BE2C (cell line): ENCODE results near the gene TP53TG5.

ENCODE experiments used
- DNase-seq: peaks from one replicate; pipeline ENCODE4 v3.0.0-alpha.2; 2020
- H3K27me3 ChIP-seq: fragments of 250-450 bp; sonication (Bioruptor Pico); 2 replicates; pipeline ENCODE4 v1.5.1; 2020; ENCODE audit warnings: mild to moderate bottlenecking
- H3K36me3 ChIP-seq: fragments of 250-450 bp; sonication (Bioruptor Pico); 2 replicates; pipeline ENCODE4 v1.5.1; 2020; ENCODE audit warnings: mild to moderate bottlenecking
- H3K4me1 ChIP-seq: fragments of 250-450 bp; sonication (Bioruptor Pico); 2 replicates; pipeline ENCODE4 v1.5.1; 2020
- H3K4me3 ChIP-seq: 2 replicates; pipeline ENCODE4 v1.5.1; 2011; ENCODE audit warnings: low read depth, low read length
- H3K9me3 ChIP-seq: fragments of 250-450 bp; sonication (Bioruptor Pico); 2 replicates; pipeline ENCODE4 v1.5.1; 2020
- CTCF ChIP-seq: IDR thresholded peaks from 2 replicates; pipeline ENCODE4 v1.5.1; 2012; ENCODE audit warnings: mild to moderate bottlenecking, low read depth, low read length

Gene TP53TG5

GRCh38 chr20:45362804-45363610, 15.1 kb downstream of the TP53TG5 start, which contains the start of gene SYS1:
Gene SYS1, plus strand, starts transcription at chr20:45363156. Its CDS starts 376 bp downstream, at chr20:45363532.
- Histone ChIP-seq H3K27me3 (no peaks in the 10 kb centered on the region), H3K36me3 (peaks cover 5% of the 10 kb centered on the region; the same call in 1 of the 2 replicates), H3K9me3 (no peaks in the 10 kb centered on the region), H3K4me1 (no peaks in the 10 kb centered on the region), H3K4me3 (peak within 1 kb of the TSS; percentile 85)
- DNase-seq: peak; percentile 99
- peak; percentile 86 for TF ChIP-seq CTCF

- no peak for TF ChIP-seq CTCF
- no peaks in the 10 kb centered on the region for H3K4me1 ChIP-seq
- DNase-seq: no peak
Observed at GRCh38 chr20:45361793-45362192, 16.3 kb downstream of the TP53TG5 start.

GRCh38 chr20:45359406-45360148, 18.5 kb downstream of the TP53TG5 start:
- no peaks in the 10 kb centered on the region for H3K4me1 ChIP-seq
- no peaks in the 10 kb centered on the region for H3K36me3 ChIP-seq
- H3K27me3 ChIP-seq: no peaks in the 10 kb centered on the region
- H3K4me3 ChIP-seq: no peak overlapping the region
- H3K9me3 ChIP-seq: no peaks in the 10 kb centered on the region
- DNase-seq: no peak
- TF ChIP-seq CTCF: no peak

More at GRCh38 chr20:45361793-45362192, 16.3 kb downstream of the TP53TG5 start:
- H3K4me3 ChIP-seq: no peak overlapping the region
- no peaks in the 10 kb centered on the region for H3K9me3 ChIP-seq
- peaks cover under 1% of the 10 kb centered on the region; the same call in 1 of the 2 replicates for H3K36me3 ChIP-seq
- no peaks in the 10 kb centered on the region for H3K27me3 ChIP-seq

- no peak overlapping the region for H3K4me3 ChIP-seq
- no peak for DNase-seq
- H3K9me3 ChIP-seq: no peaks in the 10 kb centered on the region
- H3K4me1 ChIP-seq: no peaks in the 10 kb centered on the region
- TF ChIP-seq CTCF: no peak
- no peaks in the 10 kb centered on the region for H3K36me3 ChIP-seq
- H3K27me3 ChIP-seq: no peaks in the 10 kb centered on the region
Observed at GRCh38 chr20:45359069-45359405, 19.1 kb downstream of the TP53TG5 start.

- Histone ChIP-seq H3K9me3 (no peaks in the 10 kb centered on the region), H3K27me3 (no peaks in the 10 kb centered on the region), H3K4me3 (no peak overlapping the region), H3K36me3 (no peaks in the 10 kb centered on the region), H3K4me1 (no peaks in the 10 kb centered on the region)
- TF ChIP-seq CTCF: no peak
- DNase-seq: no peak
Observed at GRCh38 chr20:45358282-45359068, 19.6 kb downstream of the TP53TG5 start.
